Peyer's patch (tissue), 4 donors: ENCODE data around the gene PARPBP. TPM values are rescaled to one million over a fixed set of nuclear protein-coding genes. Genes with fewer than 3 reads are reported as not detected.

Experiments used
- DNase-seq, 3 donors: peaks; one replicate each; pipeline ENCODE4 v3.0.0-alpha.2; 2017 to 2019
- H3K27ac ChIP-seq, 4 donors: fragments of 200-600 bp; sonication (generic); one replicate each; pipeline ENCODE4 v1.5.1; 2016 to 2019
- H3K27me3 ChIP-seq, 2 donors: fragments of 200-600 bp; sonication (generic); one replicate each; pipeline ENCODE4 v1.5.1; 2019
- H3K36me3 ChIP-seq, 3 donors: fragments of 200-600 bp; sonication (generic); one replicate each; pipeline ENCODE4 v1.5.1; 2016 to 2019
- H3K4me1 ChIP-seq, 4 donors: fragments of 200-600 bp; sonication (generic); one replicate each; pipeline ENCODE4 v1.5.1; 2016 to 2019
- H3K4me3 ChIP-seq, 4 donors: fragments of 200-600 bp; sonication (generic); 1 replicate in 3 of 4; 2 replicates in 1 of 4; pipeline ENCODE4 v1.5.1; 2016 to 2019; ENCODE audit warnings: mild to moderate bottlenecking in 1 of 4
- H3K9me3 ChIP-seq, 4 donors: fragments of 200-600 bp; sonication (generic); one replicate each; pipeline ENCODE4 v1.5.1; 2016 to 2019; ENCODE audit warnings: mild to moderate bottlenecking in 1 of 4
- POLR2A ChIP-seq, 2 donors: fragments of 450-650 bp; IDR thresholded peaks; one replicate each; pipeline ENCODE4 v1.5.1; 2017; ENCODE audit warnings: antibody characterized with exemption in 2 of 2, mild to moderate bottlenecking in 2 of 2, moderate library complexity in 2 of 2
- total RNA-seq, 4 donors: library from RNA; depleted of rRNA; stranded (reverse); fragments of >200 nt; gene quantifications; one replicate each; pipeline ENCODE4 v1.1.0, GENCODE V29; 2016
- TF ChIP-seq, protein P1 (sequence below), 6 experiments: fragments of 450-650 bp in 4 of 6; fragments of 200-600 bp in 2 of 6; sonication (generic) in 1 of 6; IDR thresholded peaks; one replicate each; pipeline ENCODE4 v1.5.1; 2017 to 2019; ENCODE audit warnings: antibody characterized with exemption in 6 of 6, mild to moderate bottlenecking in 3 of 6, moderate library complexity in 1 of 6

The PARPBP gene
- total RNA-seq, 4 donors from 2014 or later = 2.6 to 4.2 (median 3.5) TPM

DNA sequence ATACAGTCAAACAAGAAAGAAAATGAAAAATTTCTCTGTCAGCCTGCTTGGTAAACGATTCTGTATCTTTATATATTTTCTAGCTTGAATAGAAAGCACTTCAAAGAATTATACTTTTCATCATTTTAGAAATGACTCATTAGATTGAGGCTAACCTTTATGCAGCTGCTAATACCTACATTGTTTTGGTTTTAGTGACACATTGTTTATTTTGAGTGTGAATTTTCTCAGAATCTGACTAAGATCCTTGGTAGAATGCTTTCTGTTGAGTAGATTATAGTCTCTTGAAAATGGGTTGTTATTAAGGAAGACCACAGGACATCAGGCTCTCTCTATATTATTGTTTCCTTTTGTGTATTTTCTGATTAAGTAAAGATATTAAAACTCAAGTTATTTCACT is 77.8 kb downstream of the PARPBP start, which contains the start of gene PMCH:
Gene PMCH (minus strand): TSS at position 45 of the 400 bp plus-strand sequence. CDS start 63 bp downstream, outside the sequence.
- Histone ChIP-seq H3K27ac (no peak within 1 kb of the TSS), H3K9me3 (no peaks in the 10 kb centered on the region), H3K36me3 (no peaks in the 10 kb centered on the region), H3K27me3 (no peaks in the 10 kb centered on the region), H3K4me3 (no peak within 1 kb of the TSS), H3K4me1 (no peaks in the 10 kb centered on the region)
- TF ChIP-seq POLR2A (IDR thresholded peaks at IDR 0.05) = no peak
- TF ChIP-seq, protein P1, sequence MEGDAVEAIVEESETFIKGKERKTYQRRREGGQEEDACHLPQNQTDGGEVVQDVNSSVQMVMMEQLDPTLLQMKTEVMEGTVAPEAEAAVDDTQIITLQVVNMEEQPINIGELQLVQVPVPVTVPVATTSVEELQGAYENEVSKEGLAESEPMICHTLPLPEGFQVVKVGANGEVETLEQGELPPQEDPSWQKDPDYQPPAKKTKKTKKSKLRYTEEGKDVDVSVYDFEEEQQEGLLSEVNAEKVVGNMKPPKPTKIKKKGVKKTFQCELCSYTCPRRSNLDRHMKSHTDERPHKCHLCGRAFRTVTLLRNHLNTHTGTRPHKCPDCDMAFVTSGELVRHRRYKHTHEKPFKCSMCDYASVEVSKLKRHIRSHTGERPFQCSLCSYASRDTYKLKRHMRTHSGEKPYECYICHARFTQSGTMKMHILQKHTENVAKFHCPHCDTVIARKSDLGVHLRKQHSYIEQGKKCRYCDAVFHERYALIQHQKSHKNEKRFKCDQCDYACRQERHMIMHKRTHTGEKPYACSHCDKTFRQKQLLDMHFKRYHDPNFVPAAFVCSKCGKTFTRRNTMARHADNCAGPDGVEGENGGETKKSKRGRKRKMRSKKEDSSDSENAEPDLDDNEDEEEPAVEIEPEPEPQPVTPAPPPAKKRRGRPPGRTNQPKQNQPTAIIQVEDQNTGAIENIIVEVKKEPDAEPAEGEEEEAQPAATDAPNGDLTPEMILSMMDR (IDR thresholded peaks at IDR 0.05) = no peak
- no peak for DNase-seq

DNA sequence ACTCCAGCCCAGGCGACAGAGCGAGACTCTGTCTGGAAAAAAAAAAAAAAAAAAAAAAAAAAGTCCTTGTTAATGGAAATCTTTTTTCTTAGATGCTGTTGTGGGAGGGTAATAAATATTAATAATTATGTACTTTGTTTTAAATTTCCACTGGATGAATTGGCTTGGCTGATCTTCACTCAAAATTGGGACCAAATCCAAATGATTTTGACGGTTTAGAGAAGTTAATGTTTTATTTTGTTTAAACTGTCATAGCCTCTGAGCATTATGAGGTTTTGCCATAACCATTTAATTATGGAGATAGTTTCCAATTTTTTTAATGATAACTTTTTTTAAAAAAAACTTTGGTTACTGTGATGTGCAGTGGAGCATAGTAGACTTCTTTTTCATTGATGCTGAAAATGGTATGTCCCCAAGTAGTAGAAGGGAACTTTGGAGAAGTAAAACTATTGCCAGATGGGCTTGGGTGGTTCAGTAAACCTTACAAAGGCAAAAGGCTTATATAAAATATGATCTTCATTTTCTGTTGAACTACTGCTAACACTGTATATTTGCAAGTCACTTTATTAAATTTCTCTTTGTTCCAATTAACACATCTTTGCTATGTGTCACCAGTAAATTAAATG is 81.6 kb downstream of the PARPBP start:
- no peaks in the 10 kb centered on the region for H3K9me3 ChIP-seq
- no peak overlapping the region for H3K27ac ChIP-seq
- DNase-seq = no peak
- no peaks in the 10 kb centered on the region for H3K36me3 ChIP-seq
- no peaks in the 10 kb centered on the region for H3K4me1 ChIP-seq
- no peak for TF ChIP-seq POLR2A (IDR thresholded peaks at IDR 0.05)
- TF ChIP-seq, protein P1 (IDR thresholded peaks at IDR 0.05) = no peak
- no peak overlapping the region for H3K4me3 ChIP-seq
- no peaks in the 10 kb centered on the region for H3K27me3 ChIP-seq

DNA sequence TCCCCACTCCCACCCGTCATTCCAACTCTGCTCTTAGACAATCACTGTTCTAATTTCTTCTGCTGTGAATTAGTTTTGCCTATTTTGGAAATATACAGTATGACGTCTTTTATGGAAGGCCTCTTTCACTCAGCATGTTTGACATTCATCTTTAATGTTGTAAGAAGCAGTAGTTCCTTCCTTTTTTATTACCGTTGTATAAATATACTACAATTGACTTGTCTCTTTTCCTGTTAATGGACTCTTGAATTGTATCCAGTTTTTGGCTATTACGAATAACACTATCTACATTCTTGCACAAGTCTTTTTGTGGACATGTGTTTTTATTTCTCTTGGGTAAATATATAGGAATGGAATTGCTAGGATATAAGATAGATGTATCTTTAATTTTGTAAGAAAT is 82.6 kb downstream of the PARPBP start:
- TF ChIP-seq POLR2A (IDR thresholded peaks at IDR 0.05) = no peak
- TF ChIP-seq, protein P1 (IDR thresholded peaks at IDR 0.05) = no peak
- Histone ChIP-seq H3K9me3 (no peaks in the 10 kb centered on the region), H3K27ac (no peak overlapping the region), H3K27me3 (no peaks in the 10 kb centered on the region), H3K4me3 (no peak overlapping the region), H3K4me1 (no peaks in the 10 kb centered on the region), H3K36me3 (no peaks in the 10 kb centered on the region)
- DNase-seq = no peak

DNA sequence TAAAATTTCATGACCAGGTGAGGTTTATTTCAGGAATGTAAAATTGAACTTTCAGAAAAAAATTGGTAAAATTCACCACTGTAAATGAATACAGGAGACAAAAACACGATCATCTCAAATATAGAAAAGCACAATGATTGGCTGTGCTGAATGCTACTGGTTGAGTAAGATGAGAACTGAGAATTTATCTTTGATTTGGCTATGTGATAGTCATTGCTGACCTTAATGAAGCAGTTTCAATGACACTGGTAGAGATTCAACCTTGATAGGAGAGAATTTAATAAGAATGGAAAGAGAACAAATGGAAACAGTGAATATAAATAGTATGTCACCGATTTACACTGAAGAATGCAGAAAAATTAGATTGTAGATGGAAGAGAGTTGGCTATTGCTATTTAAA is 84.0 kb downstream of the PARPBP start:
- Histone ChIP-seq H3K27ac (no peak overlapping the region), H3K9me3 (no peaks in the 10 kb centered on the region), H3K36me3 (no peaks in the 10 kb centered on the region), H3K27me3 (no peaks in the 10 kb centered on the region), H3K4me3 (no peak overlapping the region), H3K4me1 (no peaks in the 10 kb centered on the region)
- no peak for DNase-seq
- TF ChIP-seq, protein P1 (IDR thresholded peaks at IDR 0.05) = no peak
- no peak for TF ChIP-seq POLR2A (IDR thresholded peaks at IDR 0.05)

DNA sequence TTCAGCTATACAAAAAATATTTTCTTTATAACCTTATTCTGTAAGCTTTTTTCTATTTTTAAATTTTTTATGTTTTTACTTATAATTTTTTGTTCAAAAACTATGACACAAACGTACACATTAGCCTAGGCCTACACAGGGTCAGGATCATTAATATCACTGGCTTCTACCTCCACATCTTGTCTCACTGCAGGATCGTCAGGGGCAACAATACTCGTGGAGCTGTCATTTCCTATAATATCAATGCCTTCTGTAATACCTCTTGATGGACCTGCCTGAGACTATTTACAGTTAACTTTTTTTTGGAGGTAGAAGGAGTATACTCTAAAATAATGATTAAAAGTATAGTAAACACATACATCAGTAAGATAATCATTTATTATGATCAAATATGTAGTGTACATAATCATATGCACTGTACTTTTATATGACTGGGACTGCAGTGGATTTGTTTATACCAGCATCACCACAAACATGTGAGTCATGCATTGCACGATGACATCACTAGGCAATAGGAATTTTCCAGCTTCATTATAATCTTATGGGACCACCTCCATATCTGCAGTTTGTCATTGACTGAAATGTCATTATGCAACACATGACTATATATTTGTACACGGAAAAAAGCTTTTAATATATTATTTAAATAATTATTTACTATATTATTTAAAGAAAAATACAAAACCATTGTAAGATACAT is 96.2 kb downstream of the PARPBP start:
- H3K4me3 ChIP-seq = no peak overlapping the region
- H3K36me3 ChIP-seq = no peaks in the 10 kb centered on the region
- H3K27me3 ChIP-seq = no peaks in the 10 kb centered on the region
- H3K27ac ChIP-seq = no peak overlapping the region
- TF ChIP-seq, protein P1 (IDR thresholded peaks at IDR 0.05) = no peak
- TF ChIP-seq POLR2A (IDR thresholded peaks at IDR 0.05) = no peak
- H3K4me1 ChIP-seq = no peaks in the 10 kb centered on the region
- no peak for DNase-seq
- H3K9me3 ChIP-seq = no peaks in the 10 kb centered on the region
